Mesenchymal stem cell (in vitro differentiated cells and primary cell): Measurements from ENCODE around the gene CFAP54.

Experiments
- DNase-seq: peaks from one replicate; pipeline ENCODE4 v3.0.0-alpha.2; 2013
- H2AFZ ChIP-seq: one replicate; pipeline ENCODE4 v1.6.1; 2013; ENCODE audit warnings: low read depth, mild to moderate bottlenecking, control low read depth, inconsistent platforms, low read length, moderate library complexity
- H2AK5ac ChIP-seq: 2 replicates; pipeline ENCODE4 v1.6.1; 2013; ENCODE audit warnings: low read length, moderate library complexity, mild to moderate bottlenecking, inconsistent platforms; ENCODE audit not compliant: severe bottlenecking
- H2BK120ac ChIP-seq: one replicate; pipeline ENCODE4 v1.6.1; 2013; ENCODE audit warnings: low read depth, mild to moderate bottlenecking, inconsistent platforms, low read length, moderate library complexity
- H2BK12ac ChIP-seq, 2 experiments: one replicate each; pipeline ENCODE4 v1.6.1; 2013; ENCODE audit warnings: inconsistent platforms in 2 of 2, low read length in 2 of 2, mild to moderate bottlenecking in 2 of 2, moderate library complexity in 2 of 2, control low read depth in 1 of 2
- H2BK15ac ChIP-seq: one replicate; pipeline ENCODE4 v1.6.1; 2013; ENCODE audit warnings: mild to moderate bottlenecking, low read depth, inconsistent platforms; ENCODE audit not compliant: poor library complexity, severe bottlenecking
- H2BK5ac ChIP-seq: 2 replicates; pipeline ENCODE4 v1.6.1; 2013; ENCODE audit warnings: low read depth, mild to moderate bottlenecking, low read length, control low read depth, inconsistent platforms; ENCODE audit not compliant: poor library complexity, severe bottlenecking
- H3K14ac ChIP-seq, 2 experiments: one replicate each; pipeline ENCODE4 v1.6.1; 2013; ENCODE audit warnings: inconsistent platforms in 2 of 2, low read length in 2 of 2, control low read depth in 1 of 2, mild to moderate bottlenecking in 1 of 2, moderate library complexity in 1 of 2
- H3K18ac ChIP-seq, 2 experiments: one replicate each; pipeline ENCODE4 v1.6.1; 2013; ENCODE audit warnings: inconsistent platforms in 2 of 2, low read length in 2 of 2, control low read depth in 1 of 2, low read depth in 1 of 2, mild to moderate bottlenecking in 1 of 2
- H3K23ac ChIP-seq, 2 experiments: one replicate each; pipeline ENCODE4 v1.6.1; 2013; ENCODE audit warnings: inconsistent platforms in 2 of 2, low read length in 2 of 2, mild to moderate bottlenecking in 2 of 2, moderate library complexity in 2 of 2, control low read depth in 1 of 2
- H3K27ac ChIP-seq: 2 replicates; pipeline ENCODE4 v1.5.1; 2013; ENCODE audit warnings: mild to moderate bottlenecking, moderate library complexity, low read length, control low read depth, inconsistent platforms; ENCODE audit not compliant: poor library complexity, severe bottlenecking
- H3K27me3 ChIP-seq, 2 experiments: 2 replicates each; pipeline versions ENCODE4 v1.6.1 to v1.7.0; 2013; ENCODE audit warnings: low read length in 2 of 2, mild to moderate bottlenecking in 2 of 2, moderate library complexity in 2 of 2, control low read depth in 1 of 2, inconsistent platforms in 1 of 2; ENCODE audit not compliant: control insufficient read depth in 1 of 2, insufficient read depth in 1 of 2
- H3K36me3 ChIP-seq, 2 experiments: 2 replicates each; pipeline versions ENCODE4 v1.6.1 to v1.7.0; 2013; ENCODE audit warnings: low read length in 2 of 2, control low read depth in 1 of 2, inconsistent platforms in 1 of 2, low read depth in 1 of 2, mild to moderate bottlenecking in 1 of 2; ENCODE audit not compliant: insufficient read depth in 2 of 2, control insufficient read depth in 1 of 2
- H3K4ac ChIP-seq, 2 experiments: one replicate each; pipeline ENCODE4 v1.6.1; 2013; ENCODE audit warnings: inconsistent platforms in 2 of 2, low read length in 2 of 2, mild to moderate bottlenecking in 2 of 2, moderate library complexity in 2 of 2, control low read depth in 1 of 2, low read depth in 1 of 2
- H3K4me1 ChIP-seq: 2 replicates; pipeline ENCODE4 v1.6.1; 2013; ENCODE audit warnings: low read depth, low read length, control low read depth; ENCODE audit not compliant: control insufficient read depth, insufficient read depth
- H3K4me2 ChIP-seq: 2 replicates; pipeline ENCODE4 v1.6.1; 2013; ENCODE audit warnings: low read length, mild to moderate bottlenecking, inconsistent platforms; ENCODE audit not compliant: poor library complexity, severe bottlenecking
- H3K4me3 ChIP-seq, 2 experiments: 2 replicates each; pipeline versions ENCODE4 v1.5.1 to v1.7.0; 2013; ENCODE audit warnings: low read length in 2 of 2, mild to moderate bottlenecking in 2 of 2, control low read depth in 1 of 2, low read depth in 1 of 2; ENCODE audit not compliant: insufficient read depth in 1 of 2
- H3K79me1 ChIP-seq: replicated peaks from 2 replicates; pipeline ENCODE4 v1.6.1; 2013; ENCODE audit warnings: mild to moderate bottlenecking, control low read depth, low read length, inconsistent platforms; ENCODE audit not compliant: poor library complexity, severe bottlenecking
- H3K9ac ChIP-seq: 2 replicates; pipeline ENCODE4 v1.7.0; 2013; ENCODE audit warnings: mild to moderate bottlenecking, low read length, moderate library complexity
- H3K9me3 ChIP-seq: 2 replicates; pipeline ENCODE4 v1.7.0; 2013; ENCODE audit warnings: mild to moderate bottlenecking, low read length; ENCODE audit not compliant: control insufficient read depth
- H4K8ac ChIP-seq: one replicate; pipeline ENCODE4 v1.6.1; 2013; ENCODE audit warnings: inconsistent platforms, mild to moderate bottlenecking, low read length, moderate library complexity
- H4K91ac ChIP-seq: one replicate; pipeline ENCODE4 v1.6.1; 2013; ENCODE audit warnings: mild to moderate bottlenecking, low read length, inconsistent platforms
- WGBS: methylation state at CpG from one replicate; pipeline ENCODE4 v1.1.7; 2013; ENCODE audit warnings: mixed read lengths; 5-methylcytosine and 5-hydroxymethylcytosine counted together

The CFAP54 gene

GRCh38 chr12:96701856-96702255, 212.5 kb downstream of the CFAP54 start:
- Histone ChIP-seq H3K27ac (no peak overlapping the region), H2BK5ac (no peak overlapping the region), H4K91ac (no peak overlapping the region), H3K79me1 (no peaks in the 10 kb centered on the region), H2AFZ (no peak overlapping the region), H3K36me3 (no peaks in the 10 kb centered on the region), H2BK12ac (no peak overlapping the region), H3K23ac (no peak overlapping the region), H2BK15ac (no peak overlapping the region), H3K4me3 (no peak overlapping the region), H2BK120ac (no peak overlapping the region), H3K4me1 (no peaks in the 10 kb centered on the region), H3K9me3 (no peaks in the 10 kb centered on the region), H4K8ac (no peak overlapping the region), H3K18ac (no peak overlapping the region), H3K9ac (no peak overlapping the region), H2AK5ac (no peak overlapping the region), H3K14ac (no peak overlapping the region), H3K4me2 (no peak overlapping the region), H3K4ac (no peak overlapping the region), H3K27me3 (no peaks in the 10 kb centered on the region)
- DNase-seq, result no peak
- WGBS, result 75% methylated on average over 6 of the region's 6 CpGs

GRCh38 chr12:96710127-96710745, 220.9 kb downstream of the CFAP54 start:
- H3K9me3 ChIP-seq, result no peaks in the 10 kb centered on the region
- H3K36me3 ChIP-seq, result no peaks in the 10 kb centered on the region
- H2AFZ ChIP-seq, result no peak overlapping the region
- no peak overlapping the region for H2BK5ac ChIP-seq
- H2BK15ac ChIP-seq, result no peak overlapping the region
- no peak for DNase-seq
- no peak overlapping the region for H3K9ac ChIP-seq
- H2BK120ac ChIP-seq, result no peak overlapping the region
- no peaks in the 10 kb centered on the region for H3K27me3 ChIP-seq
- H4K8ac ChIP-seq, result no peak overlapping the region
- WGBS, result 40% methylated on average over 2 of the region's 2 CpGs
- H3K4me1 ChIP-seq, result no peaks in the 10 kb centered on the region
- no peaks in the 10 kb centered on the region for H3K79me1 ChIP-seq
- no peak overlapping the region for H3K23ac ChIP-seq
- H4K91ac ChIP-seq, result no peak overlapping the region
- no peak overlapping the region for H3K4ac ChIP-seq
- no peak overlapping the region for H3K4me3 ChIP-seq
- no peak overlapping the region for H3K18ac ChIP-seq
- no peak overlapping the region for H3K14ac ChIP-seq
- H3K27ac ChIP-seq, result no peak overlapping the region
- no peak overlapping the region for H3K4me2 ChIP-seq
- H2BK12ac ChIP-seq, result no peak overlapping the region
- H2AK5ac ChIP-seq, result no peak overlapping the region

- Histone ChIP-seq H3K79me1 (no peaks in the 10 kb centered on the region), H3K27me3 (no peaks in the 10 kb centered on the region), H3K4ac (no peak overlapping the region), H3K4me2 (no peak overlapping the region), H3K23ac (no peak overlapping the region), H2AFZ (no peak overlapping the region), H3K27ac (no peak overlapping the region), H3K36me3 (no peaks in the 10 kb centered on the region), H2BK120ac (no peak overlapping the region), H3K4me1 (no peaks in the 10 kb centered on the region), H3K4me3 (no peak overlapping the region), H3K18ac (no peak overlapping the region), H2BK5ac (no peak overlapping the region), H4K91ac (no peak overlapping the region), H3K9me3 (no peaks in the 10 kb centered on the region), H2BK12ac (no peak overlapping the region), H2AK5ac (no peak overlapping the region), H4K8ac (no peak overlapping the region), H3K9ac (no peak overlapping the region), H2BK15ac (no peak overlapping the region), H3K14ac (no peak overlapping the region)
- no peak for DNase-seq
Measured at GRCh38 chr12:96711364-96711763, 222.0 kb downstream of the CFAP54 start.

- no peak overlapping the region for H4K8ac ChIP-seq
- no peak overlapping the region for H2BK12ac ChIP-seq
- H3K23ac ChIP-seq, result no peak overlapping the region
- no peaks in the 10 kb centered on the region for H3K79me1 ChIP-seq
- no peaks in the 10 kb centered on the region for H3K9me3 ChIP-seq
- no peak overlapping the region for H2BK5ac ChIP-seq
- H3K27me3 ChIP-seq, result no peaks in the 10 kb centered on the region
- H3K18ac ChIP-seq, result no peak overlapping the region
- H2BK120ac ChIP-seq, result no peak overlapping the region
- no peaks in the 10 kb centered on the region for H3K4me1 ChIP-seq
- WGBS, result 75% methylated on average over 3 of the region's 3 CpGs
- H2BK15ac ChIP-seq, result no peak overlapping the region
- no peak overlapping the region for H2AK5ac ChIP-seq
- H3K36me3 ChIP-seq, result no peaks in the 10 kb centered on the region
- H3K27ac ChIP-seq, result no peak overlapping the region
- H3K4me2 ChIP-seq, result no peak overlapping the region
- DNase-seq, result no peak
- no peak overlapping the region for H3K4ac ChIP-seq
- H3K4me3 ChIP-seq, result no peak overlapping the region
- H3K14ac ChIP-seq, result no peak overlapping the region
- no peak overlapping the region for H3K9ac ChIP-seq
- H4K91ac ChIP-seq, result no peak overlapping the region
- H2AFZ ChIP-seq, result no peak overlapping the region
Measured at GRCh38 chr12:96714199-96714598, 224.8 kb downstream of the CFAP54 start.
